Thyroid gland (tissue), 4 donors: ENCODE measurements around the gene RPH3AL.

Experiments used
- CTCF ChIP-seq, 6 experiments: fragments of 200-600 bp in 3 of 6; fragments of 450-650 bp in 3 of 6; sonication (generic) in 3 of 6; IDR thresholded peaks; one replicate each; pipeline ENCODE4 v1.5.1; 2016 to 2019; ENCODE audit warnings: antibody characterized with exemption in 6 of 6, mild to moderate bottlenecking in 2 of 6, inconsistent platforms in 1 of 6, moderate library complexity in 1 of 6
- POLR2A ChIP-seq, 2 donors: fragments of 450-650 bp; IDR thresholded peaks; one replicate each; pipeline ENCODE4 v1.6.1; 2017; ENCODE audit warnings: antibody characterized with exemption in 2 of 2, mild to moderate bottlenecking in 2 of 2, moderate library complexity in 1 of 2

GRCh38 chr17:199806-200545, 152.6 kb downstream of the RPH3AL start:
- TF ChIP-seq CTCF (IDR thresholded peaks at IDR 0.05) (no peak), POLR2A (IDR thresholded peaks at IDR 0.05) (no peak)
